PFSK-1 (cell line): Measurements from ENCODE around the gene ZMYND11.

Experiments used
- FOXP2 ChIP-seq: optimal IDR thresholded peaks from 2 replicates; pipeline ENCODE3; 2011; ENCODE audit warnings: borderline replicate concordance, control low read depth, inconsistent platforms; ENCODE audit not compliant: insufficient read depth; ENCODE audit errors: extremely low read length, extremely low read depth
- POLR2AphosphoS5 ChIP-seq: IDR thresholded peaks from 2 replicates; pipeline ENCODE4 v1.6.1; 2012; ENCODE audit warnings: low read depth, mild to moderate bottlenecking, control low read depth, low read length, moderate library complexity
- SIN3A ChIP-seq: IDR thresholded peaks from 2 replicates; pipeline ENCODE4 v1.6.1; 2012; ENCODE audit warnings: mild to moderate bottlenecking, low read length, moderate library complexity, borderline replicate concordance; ENCODE audit not compliant: insufficient read depth
- TAF1 ChIP-seq: IDR thresholded peaks from 2 replicates; pipeline ENCODE4 v1.6.1; 2012; ENCODE audit warnings: low read length, control low read depth, borderline replicate concordance; ENCODE audit not compliant: insufficient read depth
- TF ChIP-seq, protein P1 (sequence below), 2 experiments: IDR thresholded peaks; 2 replicates each; pipeline versions ENCODE4 v1.6.1 to v1.8.0; 2011 to 2012; ENCODE audit warnings: low read depth in 2 of 2, low read length in 2 of 2, control low read depth in 1 of 2, inconsistent platforms in 1 of 2, mild to moderate bottlenecking in 1 of 2, moderate library complexity in 1 of 2; ENCODE audit not compliant: insufficient read depth in 1 of 2

DNA sequence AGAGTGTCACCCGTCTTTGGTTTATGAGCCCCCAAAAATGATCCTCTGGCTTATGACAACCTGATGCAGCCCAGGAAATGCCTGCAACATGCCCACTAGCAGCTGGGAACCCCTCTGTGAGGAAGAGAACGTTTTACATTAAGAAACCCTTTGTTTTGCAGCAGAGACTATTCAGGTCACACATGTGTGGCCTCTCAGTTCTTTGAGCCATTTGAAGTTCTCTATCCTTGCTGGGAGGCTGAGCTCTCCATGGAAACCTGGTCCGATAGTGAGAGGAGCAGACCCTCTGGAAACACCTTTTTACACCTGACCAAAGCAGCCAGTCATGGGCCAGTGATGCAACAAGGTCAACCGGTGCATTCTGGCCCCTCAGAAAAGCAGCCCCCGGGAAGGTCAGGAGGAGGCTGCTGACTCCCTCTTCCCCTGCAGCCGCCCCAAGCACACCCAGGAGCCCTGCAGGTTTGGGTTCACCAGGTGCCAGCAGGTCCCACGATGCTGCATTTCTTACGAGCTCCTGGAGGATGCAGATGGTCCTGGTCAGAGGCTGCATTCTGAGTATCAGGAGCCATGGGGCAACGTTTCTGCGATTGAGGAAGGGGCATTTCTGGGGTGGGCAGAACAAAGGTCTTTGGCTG lies 134.3 kb downstream of the ZMYND11 start:
- no peak for TF ChIP-seq POLR2AphosphoS5
- TF ChIP-seq, protein P1, sequence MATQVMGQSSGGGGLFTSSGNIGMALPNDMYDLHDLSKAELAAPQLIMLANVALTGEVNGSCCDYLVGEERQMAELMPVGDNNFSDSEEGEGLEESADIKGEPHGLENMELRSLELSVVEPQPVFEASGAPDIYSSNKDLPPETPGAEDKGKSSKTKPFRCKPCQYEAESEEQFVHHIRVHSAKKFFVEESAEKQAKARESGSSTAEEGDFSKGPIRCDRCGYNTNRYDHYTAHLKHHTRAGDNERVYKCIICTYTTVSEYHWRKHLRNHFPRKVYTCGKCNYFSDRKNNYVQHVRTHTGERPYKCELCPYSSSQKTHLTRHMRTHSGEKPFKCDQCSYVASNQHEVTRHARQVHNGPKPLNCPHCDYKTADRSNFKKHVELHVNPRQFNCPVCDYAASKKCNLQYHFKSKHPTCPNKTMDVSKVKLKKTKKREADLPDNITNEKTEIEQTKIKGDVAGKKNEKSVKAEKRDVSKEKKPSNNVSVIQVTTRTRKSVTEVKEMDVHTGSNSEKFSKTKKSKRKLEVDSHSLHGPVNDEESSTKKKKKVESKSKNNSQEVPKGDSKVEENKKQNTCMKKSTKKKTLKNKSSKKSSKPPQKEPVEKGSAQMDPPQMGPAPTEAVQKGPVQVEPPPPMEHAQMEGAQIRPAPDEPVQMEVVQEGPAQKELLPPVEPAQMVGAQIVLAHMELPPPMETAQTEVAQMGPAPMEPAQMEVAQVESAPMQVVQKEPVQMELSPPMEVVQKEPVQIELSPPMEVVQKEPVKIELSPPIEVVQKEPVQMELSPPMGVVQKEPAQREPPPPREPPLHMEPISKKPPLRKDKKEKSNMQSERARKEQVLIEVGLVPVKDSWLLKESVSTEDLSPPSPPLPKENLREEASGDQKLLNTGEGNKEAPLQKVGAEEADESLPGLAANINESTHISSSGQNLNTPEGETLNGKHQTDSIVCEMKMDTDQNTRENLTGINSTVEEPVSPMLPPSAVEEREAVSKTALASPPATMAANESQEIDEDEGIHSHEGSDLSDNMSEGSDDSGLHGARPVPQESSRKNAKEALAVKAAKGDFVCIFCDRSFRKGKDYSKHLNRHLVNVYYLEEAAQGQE (IDR thresholded peaks at IDR 0.05; ENCODE audit: insufficient read depth in 1 of 2, low read depth in 2 of 2, low read length in 2 of 2), result no peak
- TF ChIP-seq FOXP2, result no peak
- TF ChIP-seq TAF1, result no peak
- TF ChIP-seq SIN3A, result no peak
